ENCODE data around the gene KIAA1671.
"Not testable (repeated sequence)": the region's sequence is repeated elsewhere in the genome, so short reads cannot be mapped to it uniquely, and the experiment has no call there.

Gene KIAA1671

GRCh38 chr22:25235547-25236290 lies 283.2 kb downstream of the KIAA1671 start:
- peak; percentile 97 for DNase-seq (ENCODE audit: low spot score)

GRCh38 chr22:25236417-25236816 lies 283.9 kb downstream of the KIAA1671 start:
- no peak for DNase-seq (ENCODE audit: low spot score)

GRCh38 chr22:25237503-25237902 lies 285.0 kb downstream of the KIAA1671 start:
- DNase-seq (ENCODE audit: low spot score) = no peak

- not testable (repeated sequence) for DNase-seq (ENCODE audit: low spot score)
Measured at GRCh38 chr22:25238058-25238457, 285.5 kb downstream of the KIAA1671 start.

Measured in AG08395 (cell line).